Stomach (tissue), 9 donors: ENCODE results near the gene GBP2. TPM values are rescaled to one million over a fixed set of nuclear protein-coding genes. Genes with fewer than 3 reads are reported as not detected.

Source experiments
- DNase-seq, 2 donors: peaks; one replicate each; pipeline versions ENCODE4 v3.0.0 to v3.0.0-alpha.2; 2013 to 2019
- H3K27ac ChIP-seq, 5 donors: fragments of 200-600 bp in 4 of 5; sonication (generic) in 4 of 5; one replicate each; pipeline ENCODE4 v1.5.1; 2013 to 2019; ENCODE audit warnings: mild to moderate bottlenecking in 1 of 5, moderate library complexity in 1 of 5
- H3K27me3 ChIP-seq, 3 donors: fragments of 200-600 bp; sonication (generic); one replicate each; pipeline ENCODE4 v1.5.1; 2017 to 2019; ENCODE audit warnings: mixed run types in 1 of 3
- H3K36me3 ChIP-seq, 4 donors: fragments of 200-600 bp; sonication (generic); 1 replicate in 3 of 4; 2 replicates in 1 of 4; pipeline ENCODE4 v1.5.1; 2016 to 2019
- H3K4me1 ChIP-seq, 4 donors: fragments of 200-600 bp; sonication (generic); one replicate each; pipeline ENCODE4 v1.5.1; 2016 to 2019
- H3K4me3 ChIP-seq, 4 donors: fragments of 200-600 bp; sonication (generic) in 3 of 4; one replicate each; pipeline ENCODE4 v1.5.1; 2016 to 2019; ENCODE audit warnings: mild to moderate bottlenecking in 1 of 4
- H3K9me3 ChIP-seq, 4 donors: fragments of 200-600 bp; sonication (generic); one replicate each; pipeline ENCODE4 v1.5.1; 2016 to 2019
- EP300 ChIP-seq: sonication (generic); formaldehyde crosslinking; IDR thresholded peaks from one replicate; pipeline ENCODE4 v1.6.1; 2017; ENCODE audit warnings: antibody characterized with exemption
- POLR2A ChIP-seq, 4 donors: fragments of 450-650 bp; IDR thresholded peaks; one replicate each; pipeline ENCODE4 v1.6.1; 2016; ENCODE audit warnings: antibody characterized with exemption in 4 of 4, control low read depth in 2 of 4, mild to moderate bottlenecking in 1 of 4, moderate library complexity in 1 of 4
- POLR2AphosphoS5 ChIP-seq, 3 donors: sonication (generic); formaldehyde crosslinking; IDR thresholded peaks; one replicate each; pipeline ENCODE4 v1.6.1; 2016; ENCODE audit warnings: antibody characterized with exemption in 3 of 3
- WGBS, 5 donors: extraction: QIAGEN DNeasy Blood & Tissue Kit in 3 of 5; methylation state at CpG; one replicate each; pipeline versions ENCODE4 v1.1.5 to v1.1.7; 2013 to 2018; 5-methylcytosine and 5-hydroxymethylcytosine counted together
- intact Hi-C: fragments of 100-400 bp; cut with DNase I; formaldehyde crosslinking; loops from one replicate; pipeline ENCODE4 v1.15.1; 2023; ENCODE audit warnings: low total_unique reads
- polyA plus RNA-seq, 3 donors: library from polyadenylated mRNA; stranded (reverse); fragments of 200-250 nt; gene quantifications; one replicate each; pipeline ENCODE4 v1.2.3, GENCODE V29; 2013
- total RNA-seq, 5 donors: library from RNA; depleted of rRNA; stranded (reverse); fragments of >200 nt; gene quantifications; one replicate each; pipeline versions ENCODE4 v1.1.0 to v1.2.3, GENCODE V29; 2014 to 2016
- TF ChIP-seq, protein P1 (sequence below), 7 experiments: fragments of 450-650 bp in 4 of 7; fragments of 200-600 bp in 3 of 7; sonication (generic) in 3 of 7; IDR thresholded peaks; one replicate each; pipeline ENCODE4 v1.5.1; 2016 to 2019; ENCODE audit warnings: antibody characterized with exemption in 7 of 7, control low read depth in 2 of 7, mild to moderate bottlenecking in 1 of 7
- donor health status: healthy with polysubstance abuse.
- donor health status: Bipolar disorder and iron deficiency.
- donor health status: healthy.

GBP2 gene
- total and polyA plus RNA-seq, 8 donors, result 21.0 to 119 (median 63.1) TPM

DNA sequence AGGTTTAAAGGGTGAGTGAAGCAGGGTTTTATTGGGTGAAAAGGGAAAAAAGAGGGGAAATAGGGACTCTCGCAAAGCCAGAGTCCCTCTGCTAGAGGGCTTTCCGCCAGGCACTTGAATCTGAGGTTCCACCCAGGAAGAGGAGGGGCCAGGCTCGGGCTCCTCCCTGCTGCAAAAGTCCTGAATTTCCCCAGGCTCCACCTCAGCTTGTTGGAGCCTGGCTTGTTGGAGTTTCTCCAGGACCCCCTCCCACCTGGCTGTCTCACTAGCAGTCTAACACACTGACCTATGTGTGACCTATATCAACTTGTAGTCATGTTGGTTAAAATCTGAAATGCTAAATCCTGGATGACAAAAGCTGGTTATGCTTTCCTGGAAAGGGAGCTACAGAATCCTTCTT lies 25.5 kb downstream of the GBP2 start:
- DNase-seq, result no peak
- WGBS, 5 donors, result 83 to 99% (median 93%) methylated on average over 3 of the region's 3 CpGs
- Histone ChIP-seq H3K4me1 (no peaks in the 10 kb centered on the region), H3K4me3 (no peak overlapping the region), H3K36me3 (peaks cover 4 to 17% (median 17%) of the 10 kb centered on the region in 4 donors), H3K27me3 (no peaks in the 10 kb centered on the region), H3K27ac (no peak overlapping the region), H3K9me3 (peaks cover 0 to 8% (median 2%) of the 10 kb centered on the region in 4 donors)
- intact Hi-C loops, result no loop called here
- TF ChIP-seq, protein P1, sequence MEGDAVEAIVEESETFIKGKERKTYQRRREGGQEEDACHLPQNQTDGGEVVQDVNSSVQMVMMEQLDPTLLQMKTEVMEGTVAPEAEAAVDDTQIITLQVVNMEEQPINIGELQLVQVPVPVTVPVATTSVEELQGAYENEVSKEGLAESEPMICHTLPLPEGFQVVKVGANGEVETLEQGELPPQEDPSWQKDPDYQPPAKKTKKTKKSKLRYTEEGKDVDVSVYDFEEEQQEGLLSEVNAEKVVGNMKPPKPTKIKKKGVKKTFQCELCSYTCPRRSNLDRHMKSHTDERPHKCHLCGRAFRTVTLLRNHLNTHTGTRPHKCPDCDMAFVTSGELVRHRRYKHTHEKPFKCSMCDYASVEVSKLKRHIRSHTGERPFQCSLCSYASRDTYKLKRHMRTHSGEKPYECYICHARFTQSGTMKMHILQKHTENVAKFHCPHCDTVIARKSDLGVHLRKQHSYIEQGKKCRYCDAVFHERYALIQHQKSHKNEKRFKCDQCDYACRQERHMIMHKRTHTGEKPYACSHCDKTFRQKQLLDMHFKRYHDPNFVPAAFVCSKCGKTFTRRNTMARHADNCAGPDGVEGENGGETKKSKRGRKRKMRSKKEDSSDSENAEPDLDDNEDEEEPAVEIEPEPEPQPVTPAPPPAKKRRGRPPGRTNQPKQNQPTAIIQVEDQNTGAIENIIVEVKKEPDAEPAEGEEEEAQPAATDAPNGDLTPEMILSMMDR (IDR thresholded peaks at IDR 0.05), result no peak
- TF ChIP-seq POLR2A (IDR thresholded peaks at IDR 0.05) (no peak), EP300 (no peak), POLR2AphosphoS5 (IDR thresholded peaks at IDR 0.05) (no peak)

DNA sequence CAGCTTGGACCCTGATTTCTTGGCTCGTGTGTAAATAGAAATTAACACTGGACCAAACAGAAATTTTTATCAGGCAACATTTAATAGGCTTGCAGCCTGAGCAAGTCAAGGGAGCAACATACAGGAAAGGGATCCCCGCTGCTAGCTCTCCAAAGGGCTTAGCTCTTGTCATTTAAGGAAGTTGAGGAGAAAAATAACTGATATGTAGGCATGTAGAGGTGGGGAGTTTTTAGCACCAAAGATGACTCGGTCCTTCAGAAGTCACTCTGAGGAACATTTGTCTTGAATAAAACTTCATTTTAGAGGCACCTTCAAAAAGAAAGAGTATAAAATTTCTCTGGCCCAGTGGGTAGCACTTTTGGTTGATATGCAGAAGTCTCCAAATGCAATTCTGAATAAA lies 27.1 kb downstream of the GBP2 start:
- peaks cover 0 to 2% (median 2%) of the 10 kb centered on the region in 4 donors for H3K36me3 ChIP-seq
- H3K4me1 ChIP-seq, result no peaks in the 10 kb centered on the region
- no peak for DNase-seq
- H3K27me3 ChIP-seq, result no peaks in the 10 kb centered on the region
- intact Hi-C loops, result no loop called here
- no peak for TF ChIP-seq POLR2AphosphoS5 (IDR thresholded peaks at IDR 0.05)
- TF ChIP-seq, protein P1 (IDR thresholded peaks at IDR 0.05), result no peak
- no peak for TF ChIP-seq POLR2A (IDR thresholded peaks at IDR 0.05)
- TF ChIP-seq EP300, result no peak
- WGBS, 5 donors, result 56 to 78% (median 69%) methylated on average over 3 of the region's 3 CpGs
- no peak overlapping the region for H3K27ac ChIP-seq
- H3K4me3 ChIP-seq, result no peak overlapping the region
- H3K9me3 ChIP-seq, result peaks cover 0 to 5% (median 2%) of the 10 kb centered on the region in 4 donors

DNA sequence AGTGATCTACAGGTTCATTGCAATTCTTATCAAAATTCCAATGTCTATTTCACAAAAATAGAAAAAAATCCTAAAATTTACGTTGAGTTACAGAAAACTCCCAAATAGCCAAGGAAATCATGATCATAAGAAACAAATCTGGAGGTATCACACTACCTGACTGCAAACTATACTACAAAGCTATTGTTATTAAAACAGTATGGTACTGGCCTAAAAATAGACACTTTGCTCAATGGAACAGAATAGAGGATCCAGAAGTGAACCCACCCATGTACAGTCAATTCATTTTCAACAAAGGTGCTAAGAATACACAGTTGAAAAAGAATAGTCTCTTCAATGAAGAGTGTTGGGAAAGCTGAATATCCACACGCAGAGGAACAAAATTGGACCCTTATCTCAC lies 30.2 kb downstream of the GBP2 start:
- Histone ChIP-seq H3K4me3 (no peak overlapping the region), H3K9me3 (peaks cover 0 to 5% (median 2%) of the 10 kb centered on the region in 4 donors), H3K4me1 (no peaks in the 10 kb centered on the region), H3K27me3 (no peaks in the 10 kb centered on the region), H3K27ac (no peak overlapping the region), H3K36me3 (no peaks in the 10 kb centered on the region)
- TF ChIP-seq POLR2AphosphoS5 (IDR thresholded peaks at IDR 0.05) (no peak), POLR2A (IDR thresholded peaks at IDR 0.05) (no peak), EP300 (no peak)
- TF ChIP-seq, protein P1 (IDR thresholded peaks at IDR 0.05), result no peak
- DNase-seq, result no peak
- intact Hi-C loops, result no loop called here
- 89 to 94% (median 91%) methylated on average over 2 of the region's 2 CpGs for WGBS, 5 donors

DNA sequence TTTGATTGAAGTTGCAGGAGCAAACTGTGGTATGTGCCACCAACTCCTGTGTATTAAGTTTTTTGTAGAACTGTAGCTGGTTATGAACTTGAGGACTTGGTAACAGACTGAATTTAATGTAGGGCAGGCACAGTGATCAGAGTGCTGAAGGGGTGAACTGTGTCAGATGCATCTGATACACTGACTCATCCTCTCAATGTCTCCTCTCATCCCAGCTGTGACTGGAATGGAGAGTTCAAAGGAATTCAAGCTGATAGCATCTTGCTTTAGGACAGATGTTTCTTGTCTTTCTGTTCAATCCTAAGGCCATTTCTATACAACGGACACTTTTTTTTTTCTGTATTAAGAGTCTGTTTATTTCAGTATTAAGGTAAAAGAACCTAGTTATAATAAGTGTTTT lies 36.0 kb downstream of the GBP2 start:
- intact Hi-C loops, result no loop called here
- no peak for DNase-seq
- H3K27me3 ChIP-seq, result no peaks in the 10 kb centered on the region
- 60 to 79% (median 72%) methylated on average over 1 of the region's 1 CpG for WGBS, 5 donors
- peaks cover 0 to 9% (median 0%) of the 10 kb centered on the region in 4 donors for H3K4me1 ChIP-seq
- H3K36me3 ChIP-seq, result no peaks in the 10 kb centered on the region
- TF ChIP-seq POLR2A (IDR thresholded peaks at IDR 0.05) (no peak), POLR2AphosphoS5 (IDR thresholded peaks at IDR 0.05) (no peak)
- TF ChIP-seq, protein P1 (IDR thresholded peaks at IDR 0.05), result no peak
- no peaks in the 10 kb centered on the region for H3K9me3 ChIP-seq
- H3K4me3 ChIP-seq, result no peak overlapping the region
- no peak overlapping the region for H3K27ac ChIP-seq
